GM18517 (cell line): Measurements from ENCODE around the gene GRIK2.

Source experiments
- ATAC-seq: cut with Tn5 transposase; IDR thresholded peaks from one replicate; pipeline ENCODE4 v1.9.1; 2021; ENCODE audit warnings: mild to moderate bottlenecking, moderate library complexity; ENCODE audit not compliant: unreplicated experiment

Gene GRIK2

GRCh38 chr6:101531538-101531937 is 138.0 kb downstream of the GRIK2 start:
- ATAC-seq: no peak

GRCh38 chr6:101534386-101534785 is 140.9 kb downstream of the GRIK2 start:
- ATAC-seq: no peak

- no peak for ATAC-seq
Observed at GRCh38 chr6:101534821-101535220, 141.3 kb downstream of the GRIK2 start.

GRCh38 chr6:101537753-101538316 is 144.3 kb downstream of the GRIK2 start:
- ATAC-seq: no peak

- no peak for ATAC-seq
Observed at GRCh38 chr6:101539510-101540245, 146.2 kb downstream of the GRIK2 start.

DNA sequence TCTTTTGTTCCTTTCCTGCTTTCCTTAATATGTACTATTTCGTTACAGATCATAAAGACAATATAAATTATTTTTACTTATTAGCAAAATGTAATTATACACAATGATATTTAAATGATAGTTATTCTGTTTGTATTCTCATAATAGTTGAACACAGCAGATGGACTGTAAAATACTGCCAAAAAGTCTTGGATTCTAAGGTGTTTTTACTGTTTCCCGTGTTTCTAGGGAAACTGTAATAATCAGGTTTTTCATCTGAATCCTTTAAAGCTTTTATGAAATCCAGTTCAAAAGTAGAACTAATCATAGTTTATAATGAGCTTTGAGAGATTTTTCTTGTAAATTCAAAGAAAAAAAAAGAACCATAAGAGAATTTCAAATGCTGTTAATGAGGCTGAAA is 148.4 kb downstream of the GRIK2 start:
- ATAC-seq: no peak

DNA sequence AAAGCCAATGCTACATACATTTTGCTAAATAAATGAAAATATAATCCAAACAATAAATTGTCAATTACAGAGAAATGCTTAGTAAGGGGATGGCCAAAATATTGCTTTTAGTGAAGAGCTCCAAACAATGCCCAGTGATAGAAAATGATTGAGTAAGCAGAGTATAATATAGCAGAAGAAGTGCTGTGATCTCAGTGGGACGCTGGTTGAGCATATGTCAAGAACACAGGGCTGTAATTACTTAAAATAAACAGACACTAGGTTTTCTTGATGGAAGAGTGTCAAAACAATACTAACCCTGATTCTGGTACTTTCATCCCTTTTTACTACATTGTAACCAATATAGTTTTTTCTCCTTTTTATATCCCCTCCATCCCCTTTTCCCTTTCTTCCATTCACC is 150.3 kb downstream of the GRIK2 start:
- ATAC-seq: no peak

GRCh38 chr6:101544286-101544685 is 150.8 kb downstream of the GRIK2 start:
- no peak for ATAC-seq

GRCh38 chr6:101545191-101545590 is 151.7 kb downstream of the GRIK2 start:
- no peak for ATAC-seq

GRCh38 chr6:101550451-101550850 is 156.9 kb downstream of the GRIK2 start:
- no peak for ATAC-seq

DNA sequence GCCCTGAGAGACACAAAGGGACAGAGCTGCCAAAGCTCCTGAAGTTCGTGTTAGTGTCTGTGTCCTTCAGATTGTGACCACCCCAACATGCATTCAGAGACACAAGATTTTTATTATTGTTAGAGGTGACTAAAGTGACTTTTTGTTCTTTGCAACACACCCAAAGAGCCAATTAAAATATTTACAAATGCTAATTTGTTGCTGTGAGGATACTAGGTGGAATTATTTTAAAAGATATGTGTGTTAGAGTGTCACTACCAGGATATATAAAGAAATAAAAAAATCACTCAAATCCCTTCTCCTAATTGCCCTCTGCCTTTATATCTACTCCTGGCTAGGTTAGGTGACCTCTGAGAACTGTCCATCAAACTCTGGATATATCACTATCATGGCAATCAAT is 160.7 kb downstream of the GRIK2 start:
- no peak for ATAC-seq

GRCh38 chr6:101558712-101559111 is 165.2 kb downstream of the GRIK2 start:
- ATAC-seq: no peak

- no peak for ATAC-seq
Observed at GRCh38 chr6:101572627-101573026, 179.1 kb downstream of the GRIK2 start.

DNA sequence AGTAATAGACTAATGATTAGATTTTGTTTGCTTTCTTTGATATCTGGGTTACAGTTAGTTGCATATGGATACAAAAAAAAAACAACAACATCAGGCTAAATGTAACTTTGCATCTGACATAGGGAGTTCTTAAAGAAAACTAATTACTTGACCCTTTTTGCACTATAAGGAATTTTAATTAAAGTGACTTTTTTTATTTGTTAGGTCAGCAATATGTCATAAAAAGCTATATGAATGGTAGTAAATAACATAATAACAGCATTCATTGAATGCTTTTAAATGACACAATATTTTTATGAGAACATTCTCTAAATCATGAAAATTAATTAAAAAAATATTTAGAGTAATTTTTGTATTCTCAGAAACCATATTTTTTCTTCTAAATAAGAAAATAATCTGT is 183.6 kb downstream of the GRIK2 start:
- no peak for ATAC-seq

DNA sequence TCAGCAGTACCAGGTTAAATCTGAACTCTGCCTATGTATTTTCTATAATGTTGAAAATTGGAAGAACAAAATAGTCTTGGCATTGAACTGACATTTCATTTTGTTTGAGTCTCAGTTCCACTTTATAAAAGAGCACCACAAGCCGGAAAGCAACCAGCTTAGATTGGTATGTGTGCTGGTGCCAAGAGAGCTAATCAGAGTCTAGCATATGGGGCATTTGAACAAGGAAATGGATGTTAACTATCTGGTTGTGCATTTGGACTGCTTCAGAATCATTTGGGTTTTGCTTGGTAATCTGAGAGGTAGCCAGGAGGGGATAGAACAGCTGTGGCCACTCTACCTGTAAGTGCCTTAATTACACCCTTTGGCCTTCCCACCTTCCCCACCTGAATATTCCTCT is 184.8 kb downstream of the GRIK2 start:
- ATAC-seq: no peak

DNA sequence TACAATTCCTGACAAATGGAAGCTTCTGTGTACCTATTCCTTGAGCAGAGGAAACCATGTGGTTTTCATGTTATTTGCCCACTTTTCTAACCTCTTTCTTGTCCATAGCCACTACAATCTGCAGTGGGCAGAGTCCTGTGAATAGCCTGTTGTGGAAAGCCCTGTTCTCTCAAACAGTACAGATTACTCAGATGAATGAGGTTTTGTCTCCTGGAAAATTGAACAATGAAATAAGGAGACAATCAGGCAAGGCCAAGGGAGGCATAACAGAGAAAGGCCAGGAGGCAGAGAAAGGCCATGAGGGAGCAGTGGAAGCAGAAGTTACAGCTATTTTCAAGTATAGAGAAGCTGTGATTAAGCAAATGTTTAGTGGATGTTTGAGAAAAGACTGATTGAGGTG is 189.3 kb downstream of the GRIK2 start:
- no peak for ATAC-seq

- no peak for ATAC-seq
Observed at GRCh38 chr6:101585501-101585900, 192.0 kb downstream of the GRIK2 start.

DNA sequence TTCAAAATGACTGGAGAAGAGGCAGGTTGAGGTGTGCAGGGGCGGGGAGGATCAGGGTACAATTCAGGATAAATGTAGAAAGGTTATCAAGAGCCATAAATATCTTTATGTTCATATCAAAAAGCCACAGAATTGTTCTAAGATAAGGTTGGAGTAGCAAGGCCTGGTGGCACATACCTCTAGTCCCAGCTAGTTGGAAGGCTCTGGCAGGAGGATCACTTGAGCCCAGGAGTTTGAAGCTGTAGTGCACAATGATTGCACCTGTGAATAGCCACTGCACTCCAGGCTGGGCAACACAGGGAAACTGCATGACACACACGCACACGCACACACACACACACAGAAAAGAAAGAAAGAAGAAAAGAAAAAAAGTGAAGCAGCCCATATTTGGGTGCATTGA is 194.8 kb downstream of the GRIK2 start:
- no peak for ATAC-seq

- no peak for ATAC-seq
Observed at GRCh38 chr6:101595276-101595675, 201.8 kb downstream of the GRIK2 start.

DNA sequence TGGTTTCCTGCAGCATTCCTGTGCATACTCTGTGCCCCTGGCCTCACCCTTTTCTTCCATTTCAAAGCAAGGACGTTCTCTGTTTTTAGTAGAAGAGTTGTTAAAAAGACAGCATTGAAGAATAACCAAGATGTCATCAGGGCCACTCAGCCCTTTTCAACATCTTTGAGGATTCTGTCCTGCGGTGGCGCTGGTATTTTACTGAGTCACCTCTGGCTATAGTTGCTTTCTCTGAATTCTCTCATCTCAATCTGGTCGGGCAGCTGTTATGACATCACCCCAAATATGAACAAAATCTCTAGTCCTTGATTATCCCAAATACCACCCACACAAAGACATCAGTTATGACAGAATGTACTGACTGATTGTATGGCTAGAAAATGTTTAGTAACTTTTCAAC is 204.2 kb downstream of the GRIK2 start:
- no peak for ATAC-seq

DNA sequence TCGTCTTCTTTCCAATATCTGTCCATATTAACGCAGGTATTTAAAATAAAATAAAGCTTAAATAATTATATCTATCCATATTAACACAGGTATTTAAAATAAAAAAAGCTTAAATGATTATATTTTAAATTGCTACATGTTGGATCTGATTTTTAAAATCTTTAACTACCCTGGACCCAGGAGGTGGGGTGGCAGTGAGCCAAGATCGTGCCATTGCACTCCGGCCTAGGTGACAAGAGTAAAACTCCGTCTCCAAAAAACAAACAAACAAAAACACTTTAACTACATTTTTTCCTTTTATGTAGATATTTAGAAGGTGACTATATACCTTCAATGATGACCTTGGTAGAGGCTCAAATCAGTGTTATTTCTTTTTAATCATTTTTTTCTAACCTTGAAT is 211.9 kb downstream of the GRIK2 start:
- no peak for ATAC-seq

DNA sequence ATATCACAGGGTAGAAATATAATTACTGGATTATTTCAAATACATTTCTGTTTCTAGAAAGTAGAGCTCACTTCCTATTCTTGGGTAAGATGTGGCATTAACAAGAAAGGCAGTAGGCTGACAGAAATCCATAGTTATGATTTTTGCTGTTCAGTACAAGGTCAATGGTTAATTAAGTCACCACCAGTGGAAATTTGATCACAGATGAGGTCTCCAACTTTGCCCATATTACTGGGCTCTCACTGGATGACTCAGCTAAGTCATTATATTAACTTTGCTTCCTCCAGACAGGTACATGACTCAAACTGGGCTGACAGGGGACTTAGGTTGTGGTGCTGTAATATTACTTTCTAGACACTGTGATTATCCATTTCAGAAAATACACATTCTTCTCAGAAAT is 212.4 kb downstream of the GRIK2 start:
- peak; percentile 71 for ATAC-seq

DNA sequence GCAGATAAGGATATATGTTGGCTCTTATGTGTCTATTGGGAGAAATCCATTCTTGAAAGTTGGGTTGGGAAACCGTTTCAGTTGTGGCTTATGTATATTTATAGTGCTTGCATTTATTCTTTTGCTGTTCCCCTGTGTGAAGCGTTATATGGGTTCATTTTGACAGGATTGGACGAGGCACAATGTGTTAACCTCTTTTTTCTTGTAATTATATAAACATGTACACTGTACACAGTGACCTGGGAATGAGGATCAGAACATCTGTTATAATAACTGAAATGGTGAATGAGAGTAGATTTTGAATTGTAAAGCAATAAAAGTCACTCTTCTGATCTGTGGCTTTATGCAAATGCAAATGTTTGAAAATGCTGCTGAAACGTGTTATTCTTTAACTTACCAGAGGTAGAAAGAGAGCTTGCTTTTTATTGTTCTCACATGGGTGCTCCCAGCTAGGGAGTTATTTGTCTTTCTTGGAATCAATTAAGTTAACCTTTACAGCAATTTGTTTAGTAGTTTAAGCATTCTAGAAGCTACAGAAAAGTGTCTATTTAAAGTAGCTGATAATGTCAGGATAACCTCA is 213.7 kb downstream of the GRIK2 start:
- no peak for ATAC-seq
